NCI-H128 (cell line): ENCODE results near the gene TNFSF10.
"Not testable (repeated sequence)": the region's sequence is repeated elsewhere in the genome, so short reads cannot be mapped to it uniquely, and the experiment has no call there.

Experiments used
- DNase-seq: peaks from one replicate; lab custom pipeline; 2025; ENCODE audit not compliant: unreplicated experiment; lab: John Stamatoyannopoulos, UW

TNFSF10 gene

DNA sequence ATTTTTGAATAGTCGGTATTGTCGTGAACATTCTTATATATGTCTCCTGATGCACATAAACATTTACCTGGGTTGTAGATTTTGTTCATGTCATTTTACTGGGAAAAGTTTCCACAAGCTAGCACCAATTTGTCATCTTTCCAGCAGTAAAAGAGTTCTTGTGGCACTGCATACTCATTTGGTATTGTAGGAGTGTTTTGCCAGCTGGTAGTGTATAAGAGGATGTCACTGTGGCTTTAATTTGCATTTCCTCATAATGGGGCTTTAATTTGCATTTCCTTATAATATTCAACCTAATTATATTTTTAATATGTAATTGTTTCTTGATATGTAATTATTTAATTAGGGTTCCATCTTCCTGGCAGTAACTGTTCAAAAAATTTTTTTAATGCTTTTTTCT, 21.2 kb upstream of the TNFSF10 start:
- no peak for DNase-seq

DNA sequence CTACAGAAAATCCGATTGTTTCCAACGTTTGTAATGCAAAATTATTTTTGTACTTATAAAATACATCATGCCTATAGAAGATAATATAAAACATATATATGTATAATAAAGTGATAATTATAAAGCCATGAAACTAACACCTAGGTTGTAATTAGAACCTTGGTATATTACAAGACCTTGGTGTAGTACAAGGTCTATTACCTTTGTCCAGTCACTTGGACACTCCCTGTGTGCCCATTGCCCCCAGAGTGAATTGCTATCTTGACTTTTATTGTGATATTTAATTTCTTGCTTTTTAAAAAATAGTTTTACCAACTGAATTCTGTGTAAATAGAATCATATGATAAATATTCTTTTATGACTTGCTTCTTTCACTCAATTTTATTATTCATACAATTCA, 20.7 kb upstream of the TNFSF10 start:
- no peak for DNase-seq

DNA sequence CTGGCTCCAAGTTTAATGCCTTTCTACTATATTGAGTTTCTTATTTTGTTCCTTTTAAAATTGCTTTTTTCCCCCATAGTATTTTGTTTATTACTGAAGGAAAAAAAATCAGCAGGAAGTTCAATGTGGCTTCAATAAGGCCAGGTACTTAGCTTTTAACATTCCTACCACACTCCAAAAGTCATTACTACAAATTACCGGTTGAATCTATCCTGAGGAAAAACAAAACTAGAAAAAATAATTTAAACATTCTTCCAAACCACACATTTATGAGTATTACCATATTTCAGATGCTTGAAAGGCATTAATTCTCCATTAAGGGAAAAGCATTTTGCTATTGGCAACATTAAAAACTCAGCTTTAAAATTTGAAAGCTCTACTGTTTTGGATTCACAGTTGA, 20.2 kb upstream of the TNFSF10 start:
- DNase-seq, result no peak

DNA sequence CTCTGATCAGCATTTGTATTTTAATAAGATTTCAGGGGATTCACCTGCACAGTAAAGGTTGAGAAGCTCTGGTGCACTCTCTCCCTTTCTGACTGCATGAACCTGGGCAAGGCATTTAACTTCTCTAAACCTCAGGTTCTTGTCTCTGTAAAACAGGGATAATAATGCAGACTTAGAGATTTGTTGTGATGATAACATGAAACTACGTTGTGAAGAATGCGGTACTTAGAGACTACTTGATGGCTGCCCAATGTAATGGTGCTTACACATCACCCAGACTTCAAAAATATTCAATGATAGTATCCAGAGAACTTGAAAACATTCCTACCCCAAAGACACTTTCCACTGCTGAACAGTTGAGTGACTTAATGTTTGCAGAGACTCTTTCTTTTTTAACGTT, 19.8 kb upstream of the TNFSF10 start:
- DNase-seq, result no peak

DNA sequence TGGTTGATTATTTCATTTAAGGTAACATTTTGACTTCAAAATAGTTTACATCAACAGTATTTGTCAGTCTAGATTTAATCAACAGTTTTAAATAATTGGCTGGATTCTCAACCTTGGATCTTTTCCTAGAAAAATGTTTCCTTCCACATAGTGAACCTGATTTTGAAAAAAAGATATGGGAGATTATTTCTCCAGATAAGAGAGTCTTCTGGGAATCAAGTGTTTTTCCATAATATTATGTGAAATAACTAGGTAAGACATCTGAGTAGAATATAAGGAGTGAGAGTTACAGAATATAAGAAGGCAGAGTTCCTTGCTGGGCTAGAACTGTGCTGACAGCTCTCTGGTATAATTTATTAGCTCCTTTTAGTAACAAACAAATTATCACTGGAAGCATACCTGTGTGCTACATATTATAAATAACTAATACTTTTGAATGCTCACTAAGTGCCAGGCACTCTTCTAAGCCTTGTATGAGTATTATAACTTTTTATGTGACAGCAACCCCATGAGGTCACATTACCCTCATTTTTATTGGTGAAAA, 18.8 kb upstream of the TNFSF10 start:
- no peak for DNase-seq

DNA sequence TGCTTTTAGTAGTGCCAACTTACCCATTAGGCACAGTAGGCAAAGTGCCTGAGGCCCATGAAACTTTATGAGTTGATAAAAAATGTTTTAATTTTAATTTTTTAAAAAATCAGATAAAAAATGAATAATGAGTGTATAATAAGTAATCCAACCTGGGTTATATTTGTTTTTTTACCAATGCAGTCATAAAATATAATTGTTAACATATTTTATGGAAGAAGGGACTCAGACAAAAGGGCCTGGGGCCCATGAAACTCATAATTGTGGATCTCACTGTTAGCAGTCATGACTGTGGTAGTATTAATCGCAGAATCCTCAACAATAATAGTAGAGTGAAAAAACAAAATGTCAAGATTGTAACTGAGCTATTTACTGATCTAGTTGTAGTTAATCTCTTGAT, 16.8 kb upstream of the TNFSF10 start:
- DNase-seq, result no peak

DNA sequence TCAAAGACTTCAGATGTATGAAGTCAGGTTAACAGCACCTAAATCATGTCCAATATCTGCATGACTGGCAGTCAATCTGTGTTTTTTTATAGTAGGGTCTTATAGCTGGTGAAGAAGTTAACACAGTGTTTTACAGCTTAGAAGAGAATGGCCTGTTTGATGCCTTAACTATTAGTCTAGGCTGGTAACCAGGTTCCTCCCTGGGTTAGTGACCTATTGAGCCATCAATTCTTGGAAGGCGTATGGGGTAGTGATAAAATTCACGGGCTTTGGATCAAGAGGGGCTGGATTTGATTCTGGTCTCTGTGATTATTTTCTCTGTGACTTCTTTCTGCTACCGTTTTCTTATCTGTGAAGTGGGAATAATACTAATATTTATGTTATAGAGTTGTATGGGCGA, 16.0 kb upstream of the TNFSF10 start:
- DNase-seq, result no peak

DNA sequence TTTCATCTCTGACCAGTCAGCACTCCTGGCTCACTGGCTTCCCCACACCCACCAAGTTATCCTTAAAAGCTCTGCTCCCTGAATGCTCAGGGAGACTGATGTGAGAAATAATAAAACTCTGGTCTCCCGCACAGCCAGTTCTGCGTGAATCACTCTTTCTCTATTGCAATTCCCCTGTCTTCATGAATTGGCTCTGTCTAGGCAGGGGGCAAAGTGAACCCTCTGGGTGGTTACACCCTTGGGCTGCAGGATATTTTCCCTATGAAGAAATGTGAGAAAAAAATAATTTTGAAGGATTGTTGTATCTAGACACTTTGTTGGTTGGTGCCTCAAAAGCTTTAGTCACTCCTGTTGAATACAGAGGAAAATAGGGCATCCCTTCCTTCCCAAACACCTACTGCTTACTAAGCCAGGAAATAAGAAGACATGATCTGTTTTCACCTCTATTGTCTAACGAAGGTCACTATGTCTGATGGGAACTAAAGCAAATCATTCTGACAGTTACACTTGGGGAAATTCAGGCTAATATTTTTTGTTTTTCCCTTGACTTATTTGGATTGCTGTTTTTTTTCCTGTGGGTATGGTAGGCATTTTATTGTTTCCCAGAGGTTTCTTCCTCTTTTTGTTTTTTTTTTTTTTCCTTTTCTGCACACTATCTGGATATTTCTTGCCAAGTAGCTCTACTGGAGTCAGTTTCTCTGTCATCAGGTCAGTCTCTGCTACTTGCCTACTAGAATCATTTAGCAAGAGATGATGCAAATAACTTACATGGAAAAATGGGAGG, 15.3 kb upstream of the TNFSF10 start:
- no peak for DNase-seq

DNA sequence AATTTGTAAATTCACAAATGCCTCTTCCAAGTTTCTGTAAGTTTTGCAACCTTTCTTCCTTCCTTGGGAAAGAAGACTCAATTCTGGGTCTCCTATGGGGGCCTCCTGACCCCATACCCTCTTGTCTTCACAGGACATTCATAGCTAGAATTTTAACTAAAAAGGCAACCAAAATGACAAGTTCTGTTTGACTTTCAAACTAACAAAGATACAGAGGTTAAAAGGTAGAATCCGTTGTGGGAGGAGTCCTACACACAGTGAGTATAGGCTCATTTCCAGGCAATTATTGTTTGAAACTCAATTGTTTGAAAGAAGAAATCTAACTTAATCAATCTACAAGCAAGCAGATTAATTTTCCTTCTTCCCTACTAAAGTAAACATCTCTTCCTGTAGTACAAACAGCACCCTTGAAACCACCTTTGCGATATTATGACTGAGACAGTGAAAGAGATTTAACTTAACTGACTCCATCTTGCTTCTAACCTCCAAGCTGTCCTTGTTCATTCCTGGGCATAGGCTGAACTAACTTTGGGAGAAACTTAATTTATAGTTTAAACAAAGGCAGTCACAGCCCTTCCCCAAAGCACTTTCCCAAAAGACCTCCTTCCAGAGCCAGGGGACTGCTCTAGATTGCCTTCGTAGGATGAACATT, 14.4 kb upstream of the TNFSF10 start:
- no peak for DNase-seq

DNA sequence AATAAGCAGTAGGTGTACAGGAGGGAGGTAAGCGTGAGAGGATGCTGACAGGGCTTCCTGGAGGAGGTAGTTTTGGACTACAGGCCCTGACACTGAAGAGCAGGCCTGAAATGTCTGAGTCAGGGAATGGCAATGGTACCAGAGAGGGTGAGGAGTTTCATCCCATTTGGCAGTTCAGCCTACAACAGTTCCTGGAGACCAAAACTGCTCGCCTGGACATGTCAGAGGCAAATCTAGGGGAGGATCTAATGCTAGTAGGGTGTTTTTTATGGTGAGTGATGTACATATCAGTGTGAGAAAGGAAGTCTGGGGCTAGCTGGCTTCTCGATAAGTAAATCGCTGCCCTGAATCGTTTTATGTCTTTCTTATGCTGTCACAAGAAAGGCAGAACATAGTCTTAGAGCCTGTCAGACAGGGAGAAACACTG, 13.8 kb upstream of the TNFSF10 start:
- no peak for DNase-seq

DNA sequence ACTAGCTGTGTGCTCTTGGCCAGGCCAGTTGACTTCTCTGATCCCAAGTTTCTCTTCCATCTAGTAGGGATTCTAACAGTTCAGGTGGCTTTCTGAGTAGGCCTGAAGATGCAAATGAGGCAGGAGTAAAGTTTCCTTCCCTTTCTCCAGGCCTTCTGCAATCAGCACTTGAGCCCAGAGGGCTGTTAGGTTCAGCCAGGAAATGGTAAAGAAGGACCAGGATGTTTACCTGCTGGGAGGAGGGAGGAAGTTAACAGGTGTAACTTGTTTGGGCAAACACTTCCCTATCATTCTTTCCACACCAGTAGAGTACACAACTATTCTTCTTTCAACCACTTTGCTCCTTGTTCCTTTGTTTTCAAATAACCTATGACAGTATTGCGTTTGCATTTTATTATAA, 13.3 kb upstream of the TNFSF10 start:
- DNase-seq, result no peak

DNA sequence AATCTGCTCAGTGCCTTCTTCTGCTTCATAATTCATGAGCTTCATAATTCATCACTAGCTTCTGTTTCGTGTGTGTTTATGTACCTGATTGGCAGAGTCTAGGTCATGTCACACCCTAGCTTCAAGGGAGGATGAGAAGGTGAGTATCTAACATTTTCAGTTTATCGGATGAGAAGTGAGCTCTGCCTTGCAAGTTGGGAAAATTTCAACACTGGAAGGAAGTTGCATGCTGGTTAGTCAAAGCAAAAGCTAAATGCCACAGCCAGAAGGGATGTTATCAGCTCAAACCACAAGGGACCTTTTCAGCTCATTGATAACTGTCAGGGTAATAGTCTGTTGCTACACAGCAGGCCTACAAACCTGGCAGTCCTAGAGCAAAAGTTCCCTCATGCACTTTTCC, 7.3 kb upstream of the TNFSF10 start:
- no peak for DNase-seq

DNA sequence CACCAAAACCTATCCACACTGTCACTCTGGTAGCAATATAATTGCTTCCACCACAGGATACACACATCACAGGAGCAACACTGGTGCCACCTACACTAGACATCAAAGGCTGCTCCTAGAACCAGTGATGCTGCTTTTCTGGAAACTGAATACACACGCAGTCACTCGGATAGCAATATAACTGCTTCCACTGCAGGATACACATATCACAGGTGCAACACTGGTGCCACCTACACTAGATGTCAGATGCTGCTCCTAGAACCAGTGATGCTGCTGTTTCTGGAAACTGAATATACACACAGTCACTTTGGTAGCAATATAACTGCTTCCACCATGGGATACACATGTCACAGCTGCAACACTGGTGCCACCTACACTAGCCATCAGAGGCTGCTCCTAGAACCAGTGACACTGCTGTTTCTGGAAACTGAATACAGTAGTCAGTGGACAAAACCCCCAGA, 6.9 kb upstream of the TNFSF10 start:
- DNase-seq, result no peak

DNA sequence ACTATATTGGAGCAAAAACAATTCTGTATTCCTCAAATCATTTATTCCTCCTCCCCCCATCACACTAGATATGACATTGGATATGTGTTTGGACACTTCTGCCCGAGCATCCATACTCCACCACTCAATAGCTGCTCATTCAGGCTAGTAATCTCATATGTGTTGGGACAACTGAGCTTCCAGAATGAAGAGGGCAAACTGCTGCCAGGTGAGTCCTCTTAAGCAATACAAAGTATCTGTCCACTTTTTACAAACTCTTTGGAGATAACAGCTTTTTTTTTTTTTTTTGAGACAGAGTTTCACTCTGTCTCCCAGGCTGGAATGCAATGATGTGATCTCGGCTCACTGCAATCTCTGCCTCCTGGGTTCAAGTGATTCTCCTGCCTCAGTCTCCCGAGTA, 5.4 kb upstream of the TNFSF10 start:
- no peak for DNase-seq

DNA sequence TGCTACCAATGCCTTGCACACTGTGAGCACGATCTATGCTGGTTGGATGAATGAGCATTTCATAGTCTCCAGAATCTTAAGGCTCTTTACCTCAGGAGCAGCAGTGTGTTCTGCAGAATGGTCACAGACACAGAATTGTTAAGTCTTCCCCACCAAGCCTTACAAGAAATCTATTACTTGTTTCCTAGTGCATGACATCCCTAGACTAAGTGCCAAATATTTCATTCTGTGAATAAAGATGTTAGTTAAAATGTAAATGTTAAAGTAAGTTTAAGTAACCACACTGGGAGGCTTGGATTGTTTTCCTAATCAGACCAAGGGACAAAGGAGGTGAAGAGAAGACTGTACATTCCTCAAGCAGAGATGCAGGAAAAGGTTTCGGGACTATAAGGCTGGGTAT, 4.1 kb upstream of the TNFSF10 start:
- DNase-seq, result no peak

DNA sequence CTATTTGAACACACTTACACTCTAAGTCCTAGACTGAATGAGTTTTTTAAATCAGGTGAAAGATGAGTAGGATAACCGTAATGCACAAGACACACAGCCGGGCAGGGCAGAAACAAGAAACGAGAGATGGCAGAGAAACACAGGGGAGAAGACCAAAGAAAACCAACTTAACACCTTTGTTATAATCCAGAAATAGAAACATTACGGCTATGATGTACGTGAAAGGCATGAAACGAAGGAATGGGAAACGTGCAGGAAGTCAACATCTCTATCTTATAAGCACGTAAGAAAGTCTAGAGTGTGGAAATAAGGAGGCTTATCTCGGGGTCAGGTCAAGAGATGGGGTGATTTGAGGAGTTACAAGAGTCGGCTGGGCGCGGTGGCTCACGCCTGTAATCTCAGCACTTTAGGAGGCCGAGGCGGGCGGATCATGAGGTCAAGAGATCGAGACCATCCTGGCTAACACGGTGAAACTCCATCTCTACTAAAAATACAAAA, 1.9 kb upstream of the TNFSF10 start:
- no peak for DNase-seq

DNA sequence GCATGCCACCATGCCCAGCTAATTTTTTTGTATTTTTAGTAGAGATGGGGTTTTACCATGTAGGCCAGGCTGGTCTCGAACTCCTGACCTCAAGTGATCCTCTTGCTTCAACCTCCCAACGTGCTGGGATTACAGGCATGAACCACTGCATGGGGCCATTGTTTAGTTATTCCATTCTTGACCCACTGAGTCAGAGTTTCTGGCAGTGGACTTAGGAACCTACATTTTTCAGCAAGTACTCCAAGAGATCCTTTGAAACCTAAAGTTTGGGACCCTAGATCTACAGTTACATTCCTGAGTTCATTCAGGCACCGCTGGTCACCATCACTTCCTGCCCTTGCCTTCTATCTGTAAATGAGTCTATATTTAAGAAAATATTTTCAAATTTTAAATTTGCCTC, 1.4 kb upstream of the TNFSF10 start:
- no peak for DNase-seq

DNA sequence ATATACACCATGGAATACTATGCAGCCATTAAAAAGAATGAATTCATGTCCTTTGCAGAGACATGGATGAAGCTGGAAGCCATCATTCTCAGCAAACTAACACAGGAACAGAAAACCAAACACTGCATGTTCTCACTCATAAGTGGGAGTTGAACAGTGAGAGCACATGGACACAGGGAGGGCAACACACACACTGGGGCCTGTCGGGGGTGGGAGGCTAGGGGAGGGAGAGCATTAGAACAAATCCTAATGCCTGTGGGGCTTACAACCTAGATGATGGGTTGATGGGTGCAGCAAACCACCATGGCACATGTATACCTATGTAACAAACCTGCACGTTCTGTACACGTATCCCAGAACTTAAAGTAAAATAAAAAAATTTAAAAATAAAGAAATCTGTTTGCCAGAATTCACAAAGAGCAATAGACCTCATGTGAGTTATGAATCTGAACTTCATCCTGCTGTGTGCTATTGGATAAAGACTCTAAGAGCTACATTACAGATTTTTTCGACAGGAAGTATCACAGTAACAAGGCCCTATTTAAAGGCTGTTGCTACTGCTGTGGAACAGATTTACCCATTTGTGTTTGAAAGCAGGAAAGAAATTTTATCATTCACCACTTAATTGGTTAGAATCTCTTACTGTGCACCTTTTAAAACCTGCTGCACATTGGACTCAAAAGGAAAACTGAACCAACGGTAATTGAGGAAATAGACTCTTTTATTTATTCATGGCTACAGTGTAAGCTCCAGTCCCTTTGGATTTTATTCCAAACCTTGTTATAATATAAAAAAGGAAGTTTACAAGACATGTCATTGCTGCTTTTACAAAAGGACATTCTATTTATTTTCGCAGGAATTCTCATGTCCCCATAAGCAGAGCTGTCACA, 1.1 kb downstream of the TNFSF10 start:
- DNase-seq, result not testable (repeated sequence)

DNA sequence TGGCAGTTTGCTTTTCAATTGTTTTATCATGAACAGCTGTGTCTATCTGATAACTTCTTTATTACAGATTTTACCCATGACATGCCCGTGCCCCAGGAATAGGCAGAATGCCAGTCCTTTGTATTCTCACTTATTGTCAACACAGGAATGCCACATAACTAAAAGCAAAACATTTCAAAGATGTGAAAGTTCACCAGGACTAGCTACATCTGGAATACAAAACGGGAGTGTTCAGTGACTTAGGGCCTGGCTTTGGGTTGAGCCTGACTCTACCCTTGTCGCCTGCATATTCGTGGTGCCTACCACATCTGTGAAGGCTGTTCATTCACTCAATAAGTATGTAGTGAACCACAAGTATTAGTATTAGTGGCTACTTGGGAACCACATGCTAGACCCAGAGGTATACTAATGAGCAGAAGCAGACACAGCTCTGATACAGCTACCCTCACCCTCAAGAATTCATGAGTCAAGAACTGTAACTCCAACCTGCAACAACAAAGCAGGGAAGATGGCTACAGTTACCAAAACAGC, 2.9 kb downstream of the TNFSF10 start:
- no peak for DNase-seq

DNA sequence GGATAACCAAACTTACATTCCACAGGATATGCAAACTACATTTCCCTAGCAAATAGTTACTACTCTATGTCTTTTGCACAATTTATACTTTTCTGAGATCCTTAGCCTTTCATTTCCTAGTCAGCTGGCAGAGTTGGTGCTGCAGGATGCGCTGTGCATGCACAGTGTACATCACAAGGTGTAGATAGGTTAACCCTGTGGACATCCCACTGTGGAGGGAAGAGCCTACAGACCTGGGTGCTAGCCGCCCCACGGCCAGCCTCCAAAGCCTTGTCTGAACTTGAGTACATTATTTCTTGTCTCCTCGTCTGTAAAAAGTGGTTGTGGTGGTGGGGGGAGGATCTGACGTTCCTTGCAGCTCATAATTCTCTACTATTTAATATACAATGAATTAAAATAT, 3.5 kb downstream of the TNFSF10 start:
- DNase-seq, result no peak
